BLaER1 treated with 17β-estradiol and CSF1 and Interleukin-3, amounts not matched to agents 10 nM and 100 nM (cell line): Measurements from ENCODE around the gene KBTBD12.
"Not testable (repeated sequence)": the region's sequence is repeated elsewhere in the genome, so short reads cannot be mapped to it uniquely, and the experiment has no call there.

Experiments
- H3K27ac ChIP-seq, 11 experiments: shearing (Covaris generic); formaldehyde crosslinking; 2 replicates each; pipeline ENCODE4 v1.8.1; 2022
- H3K27me3 ChIP-seq, 11 experiments: shearing (Covaris generic); formaldehyde crosslinking; 2 replicates each; pipeline ENCODE4 v1.8.1; 2022
- H3K36me3 ChIP-seq, 11 experiments: shearing (Covaris generic); formaldehyde crosslinking; 2 replicates each; pipeline ENCODE4 v1.8.1; 2022
- H3K4me1 ChIP-seq, 10 experiments: shearing (Covaris generic); formaldehyde crosslinking; 2 replicates each; pipeline ENCODE4 v1.8.1; 2022
- H3K4me2 ChIP-seq, 11 experiments: shearing (Covaris generic); formaldehyde crosslinking; 2 replicates each; pipeline ENCODE4 v1.8.1; 2022
- H3K4me3 ChIP-seq, 10 experiments: shearing (Covaris generic); formaldehyde crosslinking; 2 replicates each; pipeline ENCODE4 v1.8.1; 2022
- H3K9ac ChIP-seq, 11 experiments: shearing (Covaris generic); formaldehyde crosslinking; 2 replicates each; pipeline ENCODE4 v1.8.1; 2022
- H3K9me3 ChIP-seq, 11 experiments: shearing (Covaris generic); formaldehyde crosslinking; replicated peaks in 1 of 11; 2 replicates each; pipeline ENCODE4 v1.8.1; 2022
- H4K20me1 ChIP-seq, 11 experiments: shearing (Covaris generic); formaldehyde crosslinking; 2 replicates each; pipeline ENCODE4 v1.8.1; 2022
- Cebpa-rat ChIP-seq, 11 experiments: shearing (Covaris generic); IDR thresholded peaks; 2 replicates each; pipeline ENCODE4 v1.8.1; 2022

KBTBD12 gene

DNA sequence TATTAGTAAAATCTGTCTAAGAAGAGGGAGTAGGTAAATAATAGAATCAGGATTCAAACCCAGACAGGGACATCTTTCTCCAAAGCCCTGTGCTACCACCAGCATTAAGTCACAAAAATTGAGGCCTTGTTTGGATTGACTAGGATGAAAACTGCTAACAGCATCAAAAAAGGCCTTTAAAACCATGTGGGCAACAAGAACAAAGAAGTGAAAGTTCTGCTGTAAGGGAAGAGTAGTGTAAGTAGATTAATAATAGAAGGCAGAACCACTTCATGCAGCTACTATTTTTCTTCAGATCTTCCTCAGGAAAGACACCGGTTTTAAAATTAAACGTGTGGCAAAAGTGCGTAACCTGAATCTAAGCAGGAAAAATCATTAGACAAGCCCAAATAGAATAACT, 15.3 kb upstream of the KBTBD12 start:
- no peak overlapping the region for H3K4me3 ChIP-seq

DNA sequence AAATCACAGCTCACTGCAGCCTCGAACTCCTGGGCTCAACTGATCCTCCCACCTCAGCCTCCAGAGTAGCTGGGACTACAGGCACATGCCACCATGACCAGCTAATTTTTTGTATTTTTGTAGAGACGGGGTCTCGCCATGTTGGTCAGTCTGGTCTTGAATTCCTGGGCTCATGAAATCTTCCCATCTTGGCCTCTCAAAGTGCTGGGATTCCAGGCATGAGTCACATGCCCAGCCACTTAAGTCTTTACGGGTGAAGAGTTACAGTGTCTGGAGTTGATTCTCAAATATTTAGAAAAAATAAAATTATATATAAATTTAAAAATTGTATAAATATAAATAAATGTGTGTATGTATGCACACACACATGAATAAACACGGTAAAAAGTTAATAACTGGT, 14.5 kb upstream of the KBTBD12 start:
- no peaks in the 10 kb centered on the region for H4K20me1 ChIP-seq
- H3K27ac ChIP-seq = peak overlapping the region in 1 of 11 experiments; percentile 57; a peak in 2 of 22 replicates
- H3K4me1 ChIP-seq = peaks cover 0 to 32% (median 6%) of the 10 kb centered on the region in 10 experiments; a peak in 12 of 20 replicates
- H3K4me3 ChIP-seq = no peak overlapping the region
- no peak overlapping the region for H3K9ac ChIP-seq
- no peak for TF ChIP-seq Cebpa-rat (IDR thresholded peaks at IDR 0.05)
- 0 out of 22 replicates have a peak, but pooled peaks cover 0 to 6% (median 0%) of the 10 kb centered on the region in 11 experiments for H3K9me3 ChIP-seq
- H3K36me3 ChIP-seq = no peaks in the 10 kb centered on the region
- H3K27me3 ChIP-seq = no peaks in the 10 kb centered on the region
- H3K4me2 ChIP-seq = peak overlapping the region in 3 of 11 experiments; percentile 66 to 84 (median 80); a peak in 5 of 22 replicates

More for the DNA sequence above, 15.3 kb upstream of the KBTBD12 start:
- no peaks in the 10 kb centered on the region for H4K20me1 ChIP-seq
- 0 out of 22 replicates have a peak, but pooled peaks cover 0 to 6% (median 0%) of the 10 kb centered on the region in 11 experiments for H3K9me3 ChIP-seq
- peak overlapping the region in 1 of 11 experiments; percentile 24; a peak in 2 of 22 replicates for H3K9ac ChIP-seq
- peak overlapping the region in 4 of 11 experiments; percentile 38 to 84 (median 73); a peak in 10 of 22 replicates for H3K4me2 ChIP-seq
- no peaks in the 10 kb centered on the region for H3K36me3 ChIP-seq
- H3K4me1 ChIP-seq = peaks cover 0 to 32% (median 6%) of the 10 kb centered on the region in 10 experiments; a peak in 12 of 20 replicates
- no peak for TF ChIP-seq Cebpa-rat (IDR thresholded peaks at IDR 0.05)
- H3K27me3 ChIP-seq = no peaks in the 10 kb centered on the region
- peak overlapping the region in 4 of 11 experiments; percentile 6 to 57 (median 52); a peak in 8 of 22 replicates for H3K27ac ChIP-seq

- H3K27me3 ChIP-seq = no peaks in the 10 kb centered on the region
- H3K4me1 ChIP-seq = peaks cover 0 to 35% (median 6%) of the 10 kb centered on the region in 10 experiments; a peak in 12 of 20 replicates
- TF ChIP-seq Cebpa-rat (IDR thresholded peaks at IDR 0.05) = no peak
- H3K9ac ChIP-seq = no peak overlapping the region
- H3K36me3 ChIP-seq = no peaks in the 10 kb centered on the region
- no peak overlapping the region for H3K4me2 ChIP-seq
- no peaks in the 10 kb centered on the region for H4K20me1 ChIP-seq
- H3K27ac ChIP-seq = no peak overlapping the region
- H3K4me3 ChIP-seq = no peak overlapping the region
- H3K9me3 ChIP-seq = peaks cover 0 to 13% (median 3%) of the 10 kb centered on the region in 11 experiments; a peak in 12 of 22 replicates
Observed at GRCh38 chr3:127902486-127902885, 12.5 kb upstream of the KBTBD12 start.

DNA sequence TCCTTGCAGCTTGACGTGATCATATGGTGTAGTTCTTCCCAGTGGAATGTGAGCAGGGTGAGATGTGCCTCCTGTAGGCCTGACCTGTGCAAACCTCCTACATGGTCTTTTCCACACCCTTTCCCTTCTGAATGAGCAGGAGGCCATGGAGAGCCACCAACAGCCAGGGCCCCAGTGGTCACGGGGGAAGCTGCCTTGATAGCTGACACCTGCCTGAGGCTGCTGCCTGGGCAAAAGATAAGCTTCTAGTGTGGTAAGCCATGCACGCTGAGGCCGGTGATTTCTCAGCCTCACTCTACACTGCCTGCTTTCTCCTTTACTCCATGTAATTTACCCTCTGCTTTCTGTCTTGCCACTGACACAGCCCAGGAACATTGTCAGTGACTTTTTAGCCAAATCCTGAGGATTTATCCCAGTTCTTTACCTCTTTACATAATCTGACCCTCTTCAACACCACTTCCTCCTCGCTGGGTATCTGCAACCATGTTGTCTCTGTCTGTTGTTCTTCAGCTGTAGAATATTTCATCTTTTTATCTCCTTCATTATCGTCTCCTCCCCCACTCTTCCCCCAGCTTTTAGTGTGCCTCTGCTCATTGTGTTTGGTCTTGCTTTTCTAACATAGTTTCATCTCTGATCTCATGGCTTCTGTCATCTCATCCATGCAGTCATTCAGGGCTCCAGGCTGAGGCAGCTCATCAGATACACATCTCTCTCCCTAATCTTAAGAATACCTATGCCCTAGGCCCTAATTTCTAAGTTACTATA, 11.2 kb upstream of the KBTBD12 start:
- Histone ChIP-seq H3K4me2 (no peak overlapping the region), H3K9ac (no peak overlapping the region), H4K20me1 (no peaks in the 10 kb centered on the region), H3K4me1 (peaks cover 0 to 42% (median 7%) of the 10 kb centered on the region in 10 experiments; a peak in 12 of 20 replicates), H3K36me3 (no peaks in the 10 kb centered on the region), H3K9me3 (peaks cover 0 to 23% (median 10%) of the 10 kb centered on the region in 11 experiments; a peak in 13 of 22 replicates), H3K4me3 (no peak overlapping the region), H3K27ac (no peak overlapping the region), H3K27me3 (no peaks in the 10 kb centered on the region)
- TF ChIP-seq Cebpa-rat (IDR thresholded peaks at IDR 0.05) = no peak

- peaks cover 0 to 29% (median 0%) of the 10 kb centered on the region in 10 experiments; a peak in 8 of 20 replicates for H3K4me1 ChIP-seq
- no peaks in the 10 kb centered on the region for H3K36me3 ChIP-seq
- H4K20me1 ChIP-seq = no peaks in the 10 kb centered on the region
- no peak overlapping the region for H3K27ac ChIP-seq
- no peak overlapping the region for H3K9ac ChIP-seq
- H3K4me2 ChIP-seq = no peak overlapping the region
- no peak overlapping the region for H3K4me3 ChIP-seq
- no peak for TF ChIP-seq Cebpa-rat (IDR thresholded peaks at IDR 0.05)
- no peaks in the 10 kb centered on the region for H3K27me3 ChIP-seq
- peaks cover 0 to 23% (median 10%) of the 10 kb centered on the region in 11 experiments; a peak in 13 of 22 replicates for H3K9me3 ChIP-seq
Observed at GRCh38 chr3:127905556-127905955, 9.5 kb upstream of the KBTBD12 start.

DNA sequence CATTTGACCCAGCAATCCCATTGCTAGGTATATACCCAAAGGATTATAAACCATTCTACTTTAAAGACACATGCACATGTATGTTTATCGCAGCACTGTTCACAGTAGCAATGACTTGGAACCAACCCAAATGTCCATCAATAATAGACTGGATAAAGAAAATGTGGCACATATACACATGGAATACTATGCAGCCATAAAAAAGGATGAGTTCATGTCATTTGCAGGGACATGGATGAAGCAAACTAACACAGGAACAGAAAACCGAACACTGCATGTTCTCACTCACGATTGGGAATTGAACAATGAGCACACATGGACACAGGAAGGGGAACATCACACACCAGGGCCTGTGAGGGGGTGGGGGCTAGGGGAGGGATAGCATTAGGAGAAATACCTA, 8.4 kb upstream of the KBTBD12 start:
- not testable (repeated sequence) for H3K9ac ChIP-seq, H3K27me3 ChIP-seq, H3K27ac ChIP-seq, H3K36me3 ChIP-seq, H3K4me3 ChIP-seq, H4K20me1 ChIP-seq, H3K4me2 ChIP-seq
- Histone ChIP-seq H3K4me1 (peaks cover 0 to 30% (median 0%) of the 10 kb centered on the region in 10 experiments; a peak in 7 of 20 replicates), H3K9me3 (peaks cover 0 to 23% (median 10%) of the 10 kb centered on the region in 11 experiments; a peak in 13 of 22 replicates)

GRCh38 chr3:127908202-127908601, 6.8 kb upstream of the KBTBD12 start:
- Histone ChIP-seq H3K4me1 (peaks cover 0 to 35% (median 0%) of the 10 kb centered on the region in 10 experiments; a peak in 7 of 20 replicates), H3K36me3 (no peaks in the 10 kb centered on the region), H3K9me3 (peaks cover 0 to 24% (median 10%) of the 10 kb centered on the region in 11 experiments; a peak in 15 of 22 replicates), H3K27me3 (no peaks in the 10 kb centered on the region), H3K9ac (no peak overlapping the region), H3K4me3 (no peak overlapping the region), H4K20me1 (no peaks in the 10 kb centered on the region), H3K27ac (no peak overlapping the region), H3K4me2 (peak overlapping the region in 5 of 11 experiments; percentile 5 to 32 (median 21); a peak in 4 of 22 replicates)
- TF ChIP-seq Cebpa-rat (IDR thresholded peaks at IDR 0.05) = no peak

DNA sequence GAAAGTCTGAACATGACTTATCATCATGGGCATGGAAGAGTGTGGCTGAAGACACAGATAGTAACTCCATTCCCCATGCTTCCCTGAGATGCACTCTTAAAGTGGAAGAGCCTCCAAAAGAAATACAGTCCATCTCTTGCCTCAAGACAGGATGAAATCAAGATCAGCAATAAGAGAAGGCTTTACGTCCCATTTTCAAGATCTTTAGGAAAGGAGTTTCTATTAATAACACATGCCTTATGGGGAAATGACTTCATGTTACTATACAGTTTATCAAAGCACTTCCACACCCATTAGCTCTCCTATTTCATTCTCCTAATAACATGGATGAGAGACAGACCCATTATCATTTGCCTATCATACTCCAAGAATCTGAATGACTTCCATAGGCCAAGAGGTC, 6.1 kb upstream of the KBTBD12 start:
- no peak overlapping the region for H3K9ac ChIP-seq
- peak overlapping the region in 1 of 11 experiments; percentile 26; a peak in 2 of 22 replicates for H3K4me2 ChIP-seq
- H3K27me3 ChIP-seq = no peaks in the 10 kb centered on the region
- H3K36me3 ChIP-seq = no peaks in the 10 kb centered on the region
- peaks cover 4 to 31% (median 15%) of the 10 kb centered on the region in 11 experiments; a peak in 20 of 22 replicates for H3K9me3 ChIP-seq
- H3K27ac ChIP-seq = no peak overlapping the region
- no peaks in the 10 kb centered on the region for H4K20me1 ChIP-seq
- TF ChIP-seq Cebpa-rat (IDR thresholded peaks at IDR 0.05) = no peak
- no peak overlapping the region for H3K4me3 ChIP-seq
- H3K4me1 ChIP-seq = peaks cover 0 to 35% (median 0%) of the 10 kb centered on the region in 10 experiments; a peak in 7 of 20 replicates

- H3K9me3 ChIP-seq = peaks cover 8 to 33% (median 22%) of the 10 kb centered on the region in 11 experiments; a peak in 20 of 22 replicates
- H3K27me3 ChIP-seq = no peaks in the 10 kb centered on the region
- no peak overlapping the region for H3K4me2 ChIP-seq
- H4K20me1 ChIP-seq = no peaks in the 10 kb centered on the region
- H3K4me1 ChIP-seq = peaks cover 0 to 35% (median 0%) of the 10 kb centered on the region in 10 experiments; a peak in 7 of 20 replicates
- H3K4me3 ChIP-seq = no peak overlapping the region
- no peaks in the 10 kb centered on the region for H3K36me3 ChIP-seq
- no peak for TF ChIP-seq Cebpa-rat (IDR thresholded peaks at IDR 0.05)
- no peak overlapping the region for H3K9ac ChIP-seq
- H3K27ac ChIP-seq = no peak overlapping the region
Observed at GRCh38 chr3:127909646-127910045, 5.4 kb upstream of the KBTBD12 start.
